HepG2 (cell line): ENCODE results near the gene FLRT3. TPM values are rescaled to one million over a fixed set of nuclear protein-coding genes. Genes with fewer than 3 reads are reported as not detected.

Source experiments
- ATAC-seq: fragments of 200-7000 bp; cut with Tn5 transposase; 3 replicates; pipeline ENCODE4 v1.9.1; 2020; ENCODE audit warnings: mild to moderate bottlenecking, moderate library complexity
- BruUV-seq: library from RNA; stranded (reverse); fragments of 400-500 nt; replicated peaks from 2 replicates; lab custom pipeline; 2021; lab: Mats Ljungman, UMichigan
- CTCF ChIA-PET: fragments of 300-600 bp; formaldehyde crosslinking; extraction: SDS; loops from one replicate; lab custom pipeline; 2021; ENCODE audit warnings: low total read pairs, inconsistent platforms, low intra/inter-chr PET ratio; lab: Yijun Ruan, JAX
- POLR2A ChIA-PET: fragments of 350-600 bp; sonication (Branson Sonifier 250); formaldehyde crosslinking; loops from one replicate; lab custom pipeline; 2020; ENCODE audit warnings: antibody characterized with exemption, inconsistent platforms; lab: Yijun Ruan, JAX
- DNase-seq: peaks from one replicate; pipeline ENCODE4 v3.0.0-alpha.2; 2015; ENCODE audit warnings: low spot score
- FAIRE-seq: peaks from 3 replicates; lab custom pipeline; 2011; peaks lifted over from hg19 to GRCh38; lab: Jason Lieb, UNC
- H2AFZ ChIP-seq: one replicate; pipeline ENCODE4 v1.6.1; 2011; ENCODE audit warnings: low read length, inconsistent platforms
- H3K27ac ChIP-seq: fragments of 300-600 bp; 3 replicates; pipeline ENCODE4 v1.8.0; 2011; ENCODE audit warnings: mixed run types, mild to moderate bottlenecking, mixed read lengths, low read length, inconsistent platforms; ENCODE audit not compliant: insufficient read depth; ENCODE audit errors: extremely low read length
- H3K27me3 ChIP-seq, 2 experiments: fragments of 200-600 bp in 1 of 2; 2 replicates in 1 of 2; 3 replicates in 1 of 2; pipeline versions ENCODE4 v1.6.0 to v1.8.0; 2011; ENCODE audit warnings: low read length in 2 of 2, mild to moderate bottlenecking in 2 of 2, moderate library complexity in 2 of 2, inconsistent platforms in 1 of 2; ENCODE audit not compliant: insufficient read depth in 2 of 2, control insufficient read depth in 1 of 2
- H3K36me3 ChIP-seq, 2 experiments: fragments of 200-600 bp in 1 of 2; replicated peaks in 1 of 2; 2 replicates in 1 of 2; 3 replicates in 1 of 2; pipeline versions ENCODE4 v1.5.1 to v1.8.0; 2011; ENCODE audit warnings: low read length in 2 of 2, inconsistent platforms in 1 of 2; ENCODE audit not compliant: insufficient read depth in 2 of 2, control insufficient read depth in 1 of 2
- H3K4me1 ChIP-seq: 2 replicates; pipeline ENCODE4 v1.5.1; 2012; ENCODE audit warnings: low read length, inconsistent platforms; ENCODE audit not compliant: insufficient read depth
- H3K4me2 ChIP-seq: 2 replicates; pipeline ENCODE4 v1.6.0; 2011; ENCODE audit warnings: low read depth, low read length, inconsistent platforms
- H3K4me3 ChIP-seq, 3 experiments: fragments of 200-600 bp in 1 of 3; sonication (generic), shearing (Covaris generic) in 1 of 3; replicated peaks in 1 of 3; 2 replicates each; pipeline ENCODE4 v1.5.1; 2011 to 2016; ENCODE audit warnings: low read length in 3 of 3, inconsistent platforms in 2 of 3, low read depth in 2 of 3, mild to moderate bottlenecking in 2 of 3, control low read depth in 1 of 3, mixed read lengths in 1 of 3; ENCODE audit not compliant: insufficient read depth in 1 of 3
- H3K79me2 ChIP-seq: one replicate; pipeline ENCODE4 v1.6.1; 2011; ENCODE audit warnings: low read length, inconsistent platforms; ENCODE audit not compliant: insufficient read depth
- H3K9ac ChIP-seq: 2 replicates; pipeline ENCODE4 v1.6.0; 2011; ENCODE audit warnings: mild to moderate bottlenecking, low read depth, low read length, inconsistent platforms; ENCODE audit not compliant: insufficient read depth
- H3K9me3 ChIP-seq: 2 replicates; pipeline ENCODE4 v1.5.1; 2012; ENCODE audit warnings: mild to moderate bottlenecking, low read length
- H4K20me1 ChIP-seq: 2 replicates; pipeline ENCODE4 v1.6.0; 2011; ENCODE audit warnings: inconsistent platforms, mild to moderate bottlenecking, low read length, moderate library complexity; ENCODE audit not compliant: insufficient read depth
- HCFC1 ChIP-seq: fragments of 150-350 bp; IDR thresholded peaks from 2 replicates; pipeline ENCODE4 v1.6.1; 2014; ENCODE audit warnings: low read depth, low read length
- IKZF1 ChIP-seq: fragments of 450-650 bp; IDR thresholded peaks from 2 replicates; pipeline ENCODE4 v1.7.1; 2016
- IKZF5 ChIP-seq: IDR thresholded peaks from 2 replicates; pipeline ENCODE4 v1.6.1; 2018; ENCODE audit warnings: missing genetic modification reagents, mild to moderate bottlenecking, missing compliant biosample characterization
- IRF9 ChIP-seq: sonication (generic); formaldehyde crosslinking; IDR thresholded peaks from 2 replicates; pipeline ENCODE4 v1.8.0; 2022; ENCODE audit warnings: missing genetic modification reagents, mild to moderate bottlenecking, borderline replicate concordance
- KLF16 ChIP-seq, 2 experiments: sonication (generic) in 1 of 2; formaldehyde crosslinking in 1 of 2; IDR thresholded peaks; 2 replicates each; pipeline versions ENCODE4 v1.6.1 to v1.8.0; 2016 to 2023; ENCODE audit warnings: missing genetic modification reagents in 2 of 2, missing compliant biosample characterization in 1 of 2
- KLF9 ChIP-seq: IDR thresholded peaks from 2 replicates; pipeline ENCODE4 v1.6.1; 2016; ENCODE audit warnings: low read depth
- MAF1 ChIP-seq: sonication (generic); formaldehyde crosslinking; IDR thresholded peaks from 2 replicates; pipeline ENCODE4 v1.5.0; 2020; ENCODE audit warnings: missing genetic modification reagents, borderline replicate concordance
- PHB2 ChIP-seq: fragments of 450-650 bp; IDR thresholded peaks from 2 replicates; pipeline ENCODE4 v1.6.1; 2018; ENCODE audit not compliant: partially characterized antibody
- RARA ChIP-seq: IDR thresholded peaks from 2 replicates; pipeline ENCODE4 v1.6.1; 2016; ENCODE audit warnings: missing genetic modification reagents, missing compliant biosample characterization
- SAFB2 ChIP-seq: sonication (generic); formaldehyde crosslinking; IDR thresholded peaks from 2 replicates; pipeline ENCODE4 v1.5.1; 2020; ENCODE audit warnings: missing genetic modification reagents, low read depth, mild to moderate bottlenecking, borderline replicate concordance
- ZFP36 ChIP-seq: fragments of 150-350 bp; IDR thresholded peaks from 2 replicates; pipeline ENCODE4 v1.6.1; 2018; ENCODE audit warnings: borderline replicate concordance, low read length, low read depth; ENCODE audit not compliant: partially characterized antibody
- ZMAT3 ChIP-seq: sonication (generic); formaldehyde crosslinking; conservative IDR thresholded peaks from 2 replicates; pipeline ENCODE4 v1.7.0; 2021; ENCODE audit warnings: missing genetic modification reagents
- ZNF235 ChIP-seq: sonication (generic); formaldehyde crosslinking; IDR thresholded peaks from 2 replicates; pipeline ENCODE4 v1.8.1; 2023; ENCODE audit warnings: mild to moderate bottlenecking, missing genetic modification reagents, borderline replicate concordance
- ZNF547 ChIP-seq: sonication (generic); formaldehyde crosslinking; IDR thresholded peaks from 2 replicates; pipeline ENCODE4 v1.5.1; 2020; ENCODE audit warnings: mild to moderate bottlenecking, missing genetic modification reagents
- ZNF660 ChIP-seq: sonication (generic); formaldehyde crosslinking; IDR thresholded peaks from 2 replicates; pipeline ENCODE4 v1.5.1; 2020; ENCODE audit warnings: mild to moderate bottlenecking, low read depth, missing genetic modification reagents, borderline replicate concordance
- ZNF672 ChIP-seq: sonication (generic); formaldehyde crosslinking; IDR thresholded peaks from 2 replicates; pipeline ENCODE4 v1.8.1; 2022; ENCODE audit warnings: missing genetic modification reagents
- ZNF788 ChIP-seq: sonication (generic); formaldehyde crosslinking; IDR thresholded peaks from 2 replicates; pipeline ENCODE4 v1.5.0; 2020; ENCODE audit warnings: mild to moderate bottlenecking, missing genetic modification reagents, borderline replicate concordance
- WGBS: methylation state at CpG from one replicate; pipeline ENCODE4 v1.1.6; 2017; ENCODE audit warnings: low lambda C conversion rate; 5-methylcytosine and 5-hydroxymethylcytosine counted together
- in situ Hi-C: cut with HindIII; loops from 2 replicates; pipeline ENCODE4 v1.10.0; 2017; ENCODE audit warnings: low pct_unique_long_range_greater_than_20kb; ENCODE audit not compliant: extremely low pct_ligation_motif_present
- intact Hi-C: fragments of 100-400 bp; cut with micrococcal nuclease; formaldehyde crosslinking; loops from one replicate; pipeline ENCODE4 v1.10.0; 2022; ENCODE audit not compliant: unreplicated experiment
- polyA plus RNA-seq, 8 experiments: library from polyadenylated mRNA; depleted of rRNA in 3 of 8; stranded (reverse) in 7 of 8; unstranded in 1 of 8; fragments of >200 nt; fragmentation: Illumina TruSeq in 4 of 8; extraction: Trizol in 4 of 8; gene quantifications; 2 replicates each; pipeline versions ENCODE4 v1.2.1 to v1.2.3, GENCODE V29; 2011 to 2016; ENCODE audit warnings: low read depth in 4 of 8, missing spikeins in 1 of 8, mixed read lengths in 1 of 8; ENCODE audit not compliant: insufficient read depth in 1 of 8
- total RNA-seq, 5 experiments: library from RNA; depleted of rRNA; stranded (reverse); fragments of >200 nt; fragmentation: Illumina TruSeq; extraction: Trizol; gene quantifications; 2 replicates each; pipeline ENCODE4 v1.2.3, GENCODE V29; 2016; ENCODE audit warnings: low read depth in 1 of 5

The FLRT3 gene
- total and polyA plus RNA-seq, 2 of the 13 experiments (the other 11 are each of a cell fraction or from before 2014, with no cell fraction given): 0.44 to 5.3 TPM

GRCh38 chr20:14374196-14374595 is 36.8 kb upstream of the FLRT3 start:
- CTCF ChIA-PET: no interaction called here
- POLR2A ChIA-PET: no interaction called here
- ATAC-seq (no peak), FAIRE-seq (no peak), DNase-seq (no peak)
- WGBS: 27% methylated on average over 3 of the region's 3 CpGs
- in situ Hi-C loops: no loop called here
- Histone ChIP-seq H3K36me3 (no peaks in the 10 kb centered on the region), H3K9ac (no peak overlapping the region), H3K27ac (no peak overlapping the region), H2AFZ (no peak overlapping the region), H3K27me3 (no peaks in the 10 kb centered on the region), H3K4me3 (no peak overlapping the region), H3K9me3 (no peaks in the 10 kb centered on the region), H3K79me2 (no peaks in the 10 kb centered on the region), H3K4me1 (no peaks in the 10 kb centered on the region), H3K4me2 (no peak overlapping the region), H4K20me1 (no peaks in the 10 kb centered on the region)
- BruUV-seq: no TSS peak
- intact Hi-C loops: no loop called here
- TF ChIP-seq SAFB2: no peak
- no peak for TF ChIP-seq ZMAT3 (CRISPR knock-in tag)
- no peak for TF ChIP-seq ZNF660
- TF ChIP-seq RARA: no peak
- TF ChIP-seq ZNF672 (CRISPR knock-in tag): no peak
- no peak for TF ChIP-seq ZNF788 (CRISPR knock-in tag)

- H3K4me3 ChIP-seq: no peak overlapping the region
- ATAC-seq (no peak), DNase-seq (no peak), FAIRE-seq (no peak)
- no peaks in the 10 kb centered on the region for H3K36me3 ChIP-seq
- no peaks in the 10 kb centered on the region for H3K27me3 ChIP-seq
- no peak overlapping the region for H3K9ac ChIP-seq
- intact Hi-C loops (no loop called here), in situ Hi-C loops (no loop called here)
- no peaks in the 10 kb centered on the region for H3K79me2 ChIP-seq
- no peak overlapping the region for H3K4me2 ChIP-seq
- ChIA-PET CTCF (no interaction called here), POLR2A (no interaction called here)
- H4K20me1 ChIP-seq: no peaks in the 10 kb centered on the region
- no peak overlapping the region for H3K27ac ChIP-seq
- WGBS: 16% methylated on average over 3 of the region's 3 CpGs
- BruUV-seq: no TSS peak
- H2AFZ ChIP-seq: no peak overlapping the region
- no peaks in the 10 kb centered on the region for H3K4me1 ChIP-seq
- H3K9me3 ChIP-seq: peaks cover 13% of the 10 kb centered on the region; the same call in 1 of the 2 replicates
- TF ChIP-seq KLF9 (CRISPR knock-in tag) (no peak), IRF9 (CRISPR knock-in tag) (no peak), HCFC1 (no peak), KLF16 (CRISPR knock-in tag; IDR thresholded peaks at IDR 0.05) (no peak), IKZF1 (no peak), ZNF235 (no peak), PHB2 (no peak), IKZF5 (CRISPR knock-in tag) (no peak), ZNF547 (CRISPR knock-in tag) (no peak), ZFP36 (no peak), MAF1 (CRISPR knock-in tag) (no peak)
Observed at GRCh38 chr20:14361509-14362345, 24.3 kb upstream of the FLRT3 start.
